GM21515 (cell line): ENCODE measurements around the gene ACTN4.

ENCODE experiments used
- ATAC-seq: cut with Tn5 transposase; IDR thresholded peaks from one replicate; pipeline ENCODE4 v1.9.1; 2021; ENCODE audit not compliant: unreplicated experiment

Gene ACTN4

DNA sequence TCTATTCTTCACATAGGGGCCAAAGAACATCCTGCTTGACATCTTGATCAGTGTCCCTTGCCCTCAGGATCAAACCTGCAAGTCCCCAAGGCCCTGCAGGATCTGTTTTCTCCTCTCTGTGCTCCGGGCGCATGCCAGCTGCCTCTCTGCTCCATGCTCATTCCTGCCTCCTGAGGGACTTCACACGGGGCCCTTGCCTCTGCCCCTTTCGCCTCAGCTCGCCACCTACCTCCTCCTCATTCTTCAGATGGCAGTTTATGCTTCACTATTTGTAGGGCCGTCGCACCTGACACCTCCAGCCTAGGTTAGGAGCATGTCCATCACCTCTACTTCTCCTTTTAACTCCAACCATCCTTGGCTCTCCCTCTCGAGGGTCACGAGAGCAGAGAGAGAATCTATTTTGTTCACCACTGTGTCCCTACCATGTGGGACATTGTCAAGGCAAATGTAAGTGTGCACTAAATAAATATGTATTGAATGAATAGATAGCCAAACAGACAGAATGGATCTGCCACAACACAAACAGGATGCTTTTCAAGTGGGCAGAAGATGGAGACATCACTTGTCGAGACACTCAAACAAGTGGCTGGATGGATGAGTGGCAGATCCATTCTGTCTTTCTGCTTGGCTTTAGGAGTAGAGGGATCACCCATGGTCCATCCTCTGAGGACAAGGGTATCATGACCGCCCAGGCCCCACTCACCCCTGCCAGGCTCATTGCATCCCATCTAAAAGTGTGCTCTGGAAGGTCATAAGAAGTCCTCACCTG lies 29.6 kb downstream of the ACTN4 start:
- no peak for ATAC-seq

DNA sequence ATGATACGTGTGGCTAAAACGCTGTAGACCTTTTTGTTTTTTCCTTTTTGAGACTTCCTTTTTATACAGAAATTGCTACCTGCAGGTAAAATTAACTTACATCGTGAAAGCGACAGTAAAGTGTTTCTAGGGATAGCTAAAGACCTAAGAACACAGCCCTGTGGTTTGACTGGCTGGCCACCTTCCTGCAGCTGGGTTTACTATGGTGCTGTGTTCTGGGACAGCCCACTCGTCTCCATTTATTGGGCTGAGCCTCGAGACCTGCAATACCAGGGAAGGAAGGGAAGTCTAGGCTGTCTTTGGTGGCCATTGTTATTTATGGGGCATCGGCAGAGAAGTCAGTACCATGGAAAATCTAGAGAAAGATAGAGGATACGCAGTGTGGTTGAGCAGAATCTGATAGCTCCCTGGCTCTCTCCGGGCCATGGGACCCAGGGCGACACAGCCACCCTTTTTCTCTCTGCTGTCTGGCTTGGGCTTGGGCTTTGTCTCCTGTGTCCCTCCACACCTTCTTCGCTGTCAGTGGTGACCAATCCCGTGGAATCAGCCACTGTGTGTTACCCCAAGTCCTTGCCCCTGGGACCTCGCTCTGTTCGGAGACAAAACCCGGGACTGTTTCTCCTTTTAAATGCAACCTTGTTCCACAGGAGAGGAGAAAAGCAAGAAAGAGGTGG lies 30.9 kb downstream of the ACTN4 start:
- no peak for ATAC-seq

DNA sequence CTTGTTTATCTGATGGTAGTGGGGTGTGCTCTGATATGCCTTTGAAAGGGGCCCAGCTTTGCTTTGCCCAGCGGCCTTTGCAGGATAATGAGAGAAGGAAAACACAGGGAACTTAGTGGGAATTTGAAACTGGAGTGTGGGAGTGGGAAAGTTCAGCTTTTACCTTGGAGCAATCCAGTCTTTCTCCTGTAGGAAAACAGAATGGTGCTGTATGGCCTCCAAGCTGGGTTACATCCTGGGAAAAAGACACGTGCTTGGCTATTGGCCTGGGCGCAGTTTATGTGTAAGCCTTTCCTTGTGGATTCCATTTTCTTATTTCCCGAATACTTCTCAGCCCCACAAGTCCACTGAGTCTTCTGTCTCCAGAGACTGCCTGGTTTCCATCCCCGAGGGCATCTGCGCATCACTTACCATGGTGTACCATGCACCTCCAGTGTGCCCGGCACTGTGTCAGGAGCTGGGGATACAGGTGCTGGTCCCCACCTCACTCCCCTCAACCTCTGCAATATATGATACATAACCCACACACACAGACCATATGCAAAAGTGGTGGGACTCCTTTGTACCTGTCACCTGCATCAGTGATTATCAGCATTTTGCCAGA lies 31.5 kb downstream of the ACTN4 start:
- no peak for ATAC-seq

DNA sequence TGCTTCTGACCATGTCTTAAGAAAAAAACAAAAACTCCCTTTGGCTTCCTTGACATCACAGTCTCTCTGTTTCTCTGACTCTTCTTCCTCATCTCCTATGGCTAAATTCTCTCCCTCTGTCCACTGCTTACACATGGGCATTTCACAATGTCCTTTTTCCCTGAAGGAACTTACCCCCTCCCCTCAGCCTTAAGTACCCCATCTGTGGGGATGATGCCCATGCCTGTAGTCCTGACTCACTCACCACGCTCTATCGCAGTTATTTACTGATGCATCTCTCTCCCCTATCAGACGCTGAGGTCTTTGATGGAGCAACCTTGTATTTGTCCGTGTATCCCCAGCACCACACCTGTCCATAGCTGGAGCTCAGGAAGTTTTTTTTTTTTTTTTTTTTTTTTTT lies 32.4 kb downstream of the ACTN4 start:
- ATAC-seq, result no peak

DNA sequence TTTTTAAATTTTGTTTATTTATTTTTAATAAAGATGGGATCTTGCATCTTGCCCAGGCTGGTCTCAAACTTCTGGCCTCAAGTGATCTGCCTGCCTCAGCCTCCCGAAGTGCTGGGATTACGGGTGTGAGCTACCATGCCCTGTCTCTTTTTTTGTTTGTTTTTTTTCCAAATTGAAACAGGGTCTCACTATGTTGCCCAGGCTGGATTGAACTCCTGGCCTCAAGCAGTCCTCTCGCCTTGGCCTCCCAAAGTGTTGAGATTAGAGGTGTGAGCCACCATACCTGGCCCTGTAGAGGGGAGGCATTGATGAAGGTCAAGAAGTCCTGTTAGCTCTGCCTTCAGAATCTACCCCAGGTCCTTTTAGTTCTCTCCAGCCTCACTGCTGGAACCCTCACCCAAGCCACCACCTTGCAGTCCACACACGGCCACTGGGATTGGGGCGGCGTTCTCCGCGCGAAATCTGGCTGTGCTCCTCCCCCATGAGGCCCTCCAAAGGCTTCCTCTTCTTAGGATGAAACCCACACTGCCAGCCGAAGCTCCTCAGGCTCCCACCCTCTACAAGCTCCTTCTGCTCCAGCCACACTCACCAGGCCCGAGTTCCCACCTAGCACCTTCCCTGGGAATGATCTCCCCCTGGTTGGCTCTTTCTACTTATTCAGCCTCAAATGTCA lies 34.9 kb downstream of the ACTN4 start:
- no peak for ATAC-seq

DNA sequence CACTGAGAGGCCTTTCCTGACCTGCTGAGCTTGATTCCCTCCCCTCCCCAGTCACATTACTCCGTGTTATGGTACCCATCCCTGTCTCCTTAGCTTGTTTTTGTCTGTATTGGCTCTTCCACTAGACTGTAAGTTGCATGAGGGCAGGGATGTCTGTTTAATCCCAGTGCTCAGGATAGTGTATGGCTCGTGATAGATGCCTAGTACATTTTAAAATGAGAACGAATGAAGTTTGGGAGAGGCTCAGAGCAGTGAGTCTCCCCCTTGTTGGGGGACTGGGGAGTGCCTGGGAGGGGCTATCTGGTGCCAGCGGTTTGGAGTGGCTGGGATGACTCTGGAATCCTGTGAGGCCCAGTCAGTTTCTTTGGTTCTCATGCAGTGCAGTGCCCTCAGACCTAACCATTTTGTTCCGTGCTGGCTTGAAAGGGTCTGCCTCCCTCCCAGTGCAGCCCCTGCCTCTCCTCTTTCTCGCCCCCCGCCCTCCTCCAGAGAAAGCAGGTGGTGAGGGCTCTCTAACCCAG lies 35.5 kb downstream of the ACTN4 start:
- ATAC-seq, result no peak

DNA sequence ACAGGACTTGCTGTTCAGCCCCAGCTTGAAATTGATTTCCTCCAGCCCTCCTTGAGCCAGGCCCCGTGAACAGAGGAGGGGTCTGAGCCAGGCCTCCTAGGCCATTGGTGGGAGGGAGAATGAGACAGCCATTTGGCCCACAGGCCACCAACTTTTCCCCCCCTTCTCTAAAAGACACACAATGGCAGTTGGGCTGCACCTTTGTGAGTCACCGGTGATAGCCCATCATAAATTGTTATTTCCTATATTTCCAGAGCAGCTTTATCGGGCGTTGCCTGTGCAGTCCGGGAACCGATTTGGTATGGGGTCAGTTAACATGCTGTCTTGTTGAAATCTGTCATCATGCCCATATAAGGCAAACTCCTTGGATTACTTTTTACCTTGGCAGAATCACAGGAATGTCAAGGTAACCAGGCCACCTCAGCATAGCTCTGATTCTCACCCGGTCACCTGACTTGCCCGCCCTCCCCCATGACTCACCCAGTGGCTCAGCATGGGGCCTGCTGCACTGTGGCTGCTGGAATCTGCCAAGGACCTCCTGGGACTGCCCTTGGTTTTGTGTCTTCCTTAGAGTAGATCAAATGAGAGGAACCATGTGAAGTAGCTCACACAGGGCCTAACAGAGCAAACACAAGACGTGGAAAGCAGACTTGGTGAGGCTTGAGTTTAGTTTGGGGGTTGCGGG lies 36.1 kb downstream of the ACTN4 start:
- no peak for ATAC-seq

DNA sequence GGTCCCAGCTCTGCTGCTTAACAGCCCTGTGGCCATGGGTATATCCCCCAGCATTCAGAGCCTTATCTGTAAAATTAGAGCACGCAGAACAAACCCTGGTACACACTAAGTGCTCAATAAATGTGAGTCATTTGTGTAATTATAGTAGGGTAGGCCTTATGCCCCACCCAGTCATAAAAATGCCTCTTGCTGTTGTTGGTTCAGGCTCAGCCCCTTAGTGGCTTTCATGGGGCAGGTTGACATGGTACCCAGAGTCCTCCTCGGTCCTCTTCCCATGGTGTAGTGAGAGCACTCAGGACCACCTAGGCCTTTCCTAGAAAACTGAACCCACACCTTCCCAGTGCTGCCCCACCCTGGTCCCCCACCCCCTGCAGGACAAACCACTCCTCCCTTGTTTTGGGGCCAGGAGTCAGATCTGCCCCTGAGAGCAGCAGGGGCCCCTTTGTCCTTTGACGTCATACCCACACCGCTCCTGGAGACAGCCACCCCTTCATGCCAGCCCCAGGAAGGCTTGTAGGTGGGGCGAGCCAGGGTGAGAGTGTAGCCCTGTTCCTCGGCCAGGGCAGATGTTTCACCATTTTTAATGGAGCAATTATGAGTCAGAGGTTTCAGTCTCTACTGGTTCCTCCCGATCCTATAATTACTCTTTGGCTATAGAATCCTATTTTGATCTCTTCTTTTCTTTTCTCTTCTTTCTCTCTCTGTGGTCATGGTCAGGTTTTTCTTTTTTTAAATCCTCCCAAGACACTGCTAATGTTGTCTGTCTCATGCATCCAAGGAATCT lies 36.8 kb downstream of the ACTN4 start:
- ATAC-seq, result no peak

DNA sequence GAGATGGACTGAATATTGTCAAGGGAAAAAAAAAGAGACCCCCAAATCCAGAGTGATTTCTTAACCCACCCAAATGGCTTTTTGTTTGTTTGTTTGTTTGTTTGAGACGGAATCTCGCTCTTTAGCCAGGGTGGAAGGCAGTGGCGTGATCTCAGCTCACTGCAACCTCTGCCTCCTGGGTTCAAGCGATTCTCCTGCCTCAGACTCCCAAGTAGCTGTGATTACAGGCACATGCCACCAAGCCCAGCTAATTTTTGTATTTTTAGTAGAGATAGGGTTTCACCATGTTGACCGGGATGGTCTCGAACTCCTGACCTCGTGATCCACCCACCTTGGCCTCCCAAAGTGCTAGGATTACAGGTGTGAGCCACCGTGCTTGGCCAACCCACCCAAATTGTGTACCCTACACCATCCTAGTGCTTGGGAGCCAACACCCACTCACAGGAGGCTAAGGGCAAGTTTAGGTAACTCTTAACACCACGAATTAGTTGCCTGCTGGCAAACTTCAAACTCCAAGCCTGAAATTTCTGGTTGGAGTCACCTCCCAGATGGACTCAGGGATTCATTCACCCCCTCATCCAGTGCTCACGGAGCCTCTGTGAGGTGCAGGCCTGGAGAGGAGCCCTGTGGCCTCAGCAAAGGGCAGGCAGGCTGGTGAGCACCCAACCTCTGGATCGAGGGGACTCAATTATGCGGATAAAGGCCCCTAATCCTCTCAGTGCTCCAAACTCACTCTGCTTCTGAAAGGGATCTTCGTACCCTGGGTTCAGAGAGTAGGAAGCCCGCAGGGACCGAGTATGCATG lies 37.6 kb downstream of the ACTN4 start:
- ATAC-seq, result no peak

DNA sequence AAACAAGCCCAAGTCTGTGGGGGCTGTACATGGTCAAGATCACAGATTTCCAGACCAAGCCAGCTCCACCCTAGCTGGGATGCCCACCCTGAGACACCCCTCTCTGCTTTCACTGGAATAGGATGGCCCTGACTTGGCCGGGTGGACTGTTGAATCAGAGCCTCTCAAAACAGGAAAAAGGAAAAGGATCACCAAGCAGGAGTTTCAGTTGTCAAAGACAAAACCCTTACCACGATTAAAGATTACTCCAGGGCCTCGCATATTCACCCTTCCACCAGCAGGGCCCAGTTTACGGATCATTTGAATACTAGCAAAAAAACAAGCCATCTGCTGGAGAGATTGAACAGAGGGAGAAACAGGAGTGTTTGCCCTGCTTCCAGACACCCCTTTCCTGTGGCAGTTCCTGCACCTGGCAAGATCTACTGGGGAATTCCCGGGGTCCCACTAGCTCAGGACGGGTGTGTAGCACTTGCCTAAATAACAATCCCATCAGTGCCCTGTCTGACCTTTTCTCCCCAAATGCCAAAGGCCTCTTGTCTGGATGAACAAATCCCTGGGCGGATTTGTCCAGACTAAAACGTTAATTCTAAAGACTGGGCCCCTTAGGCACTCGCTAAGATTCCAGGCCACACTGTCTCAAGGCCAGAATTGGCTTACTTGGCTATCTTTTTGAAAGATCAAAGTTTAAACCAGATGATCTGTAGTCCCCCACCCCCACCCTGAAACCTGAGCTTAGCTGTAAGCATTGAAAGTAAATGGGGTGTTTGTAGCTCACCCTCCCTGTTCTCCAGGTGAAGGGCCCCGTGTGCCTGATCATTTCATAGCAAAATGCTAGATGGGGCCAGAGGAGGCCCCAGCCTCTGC lies 38.4 kb downstream of the ACTN4 start:
- no peak for ATAC-seq

DNA sequence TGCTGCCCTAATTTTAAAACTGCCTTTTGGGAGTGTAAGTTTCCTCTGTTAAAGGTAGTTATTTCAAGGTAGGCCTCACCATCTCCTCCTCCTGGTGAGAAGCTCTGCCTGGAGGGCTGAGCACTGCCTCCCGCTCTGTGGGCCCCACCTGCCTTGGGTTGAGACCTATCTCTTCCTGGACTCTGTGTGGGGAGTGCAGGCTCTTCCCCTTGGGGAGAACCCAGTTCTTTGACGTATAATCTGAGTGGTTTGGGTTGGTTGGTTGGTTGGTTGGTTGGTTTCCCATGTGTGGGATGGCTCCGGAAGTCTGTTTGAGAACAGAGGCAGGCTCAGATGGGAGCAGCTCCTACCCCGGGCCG lies 39.1 kb downstream of the ACTN4 start:
- no peak for ATAC-seq

DNA sequence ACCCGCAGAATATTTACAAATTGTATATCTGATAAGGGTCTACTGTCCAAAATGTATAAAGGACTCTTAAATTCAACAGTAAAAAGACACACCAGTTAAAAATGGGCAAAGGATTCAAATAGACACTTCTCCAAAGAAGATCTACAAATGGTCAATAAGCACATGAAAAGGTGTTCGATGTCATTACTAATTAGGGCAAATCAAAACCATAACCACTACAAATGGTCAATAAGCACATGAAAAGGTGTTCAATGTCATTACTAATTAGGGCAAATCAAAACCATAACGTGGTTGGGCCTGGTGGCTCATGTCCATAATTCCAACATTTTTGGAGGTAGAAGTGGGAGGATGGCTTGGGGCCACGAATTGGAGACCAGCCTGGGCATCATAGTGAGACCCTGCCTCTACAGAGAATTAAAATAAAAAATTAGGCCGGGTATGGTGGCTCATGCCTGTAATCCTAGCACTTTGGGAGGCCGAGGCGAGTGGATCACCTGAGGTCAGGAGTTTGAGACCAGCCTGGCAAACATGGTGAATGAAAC lies 40.5 kb downstream of the ACTN4 start:
- no peak for ATAC-seq

DNA sequence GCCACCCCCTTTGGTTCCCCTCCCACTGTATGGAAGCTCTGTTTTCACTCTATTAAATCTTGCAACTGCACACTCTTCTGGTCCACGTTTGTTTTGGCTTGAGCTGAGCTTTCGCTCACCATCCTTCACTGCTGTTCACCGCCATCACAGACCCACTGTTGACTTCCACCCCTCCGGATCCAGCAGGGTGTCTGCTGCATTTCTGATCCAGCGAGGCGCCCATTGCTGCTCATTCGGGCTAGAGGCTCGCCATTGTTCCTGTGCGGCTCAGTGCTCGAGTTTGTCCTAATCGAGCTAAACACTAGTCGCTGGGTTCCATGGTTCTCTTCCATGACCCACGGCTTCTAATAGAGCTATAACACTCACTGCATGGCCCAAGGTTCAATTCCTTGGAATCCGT lies 42.7 kb downstream of the ACTN4 start:
- ATAC-seq, result no peak

DNA sequence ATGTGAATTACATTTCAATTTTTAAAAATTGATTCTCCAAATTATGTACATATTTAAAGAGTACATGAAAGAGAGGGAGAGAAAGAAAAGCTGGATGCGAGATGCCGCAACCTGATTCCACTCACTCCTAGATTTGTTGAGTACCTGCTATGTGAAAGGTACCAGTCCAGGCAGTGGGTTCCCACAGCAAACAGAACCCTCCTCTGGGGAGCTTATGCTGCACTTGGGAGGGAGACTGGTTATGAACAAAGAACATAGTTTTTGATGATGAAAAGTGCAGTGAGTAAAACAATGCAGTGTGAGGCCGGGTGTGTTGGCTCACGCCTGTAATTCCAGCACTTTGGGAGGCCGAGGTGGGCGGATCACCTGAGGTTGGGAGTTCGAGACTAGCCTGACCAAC lies 43.4 kb downstream of the ACTN4 start:
- ATAC-seq, result no peak

DNA sequence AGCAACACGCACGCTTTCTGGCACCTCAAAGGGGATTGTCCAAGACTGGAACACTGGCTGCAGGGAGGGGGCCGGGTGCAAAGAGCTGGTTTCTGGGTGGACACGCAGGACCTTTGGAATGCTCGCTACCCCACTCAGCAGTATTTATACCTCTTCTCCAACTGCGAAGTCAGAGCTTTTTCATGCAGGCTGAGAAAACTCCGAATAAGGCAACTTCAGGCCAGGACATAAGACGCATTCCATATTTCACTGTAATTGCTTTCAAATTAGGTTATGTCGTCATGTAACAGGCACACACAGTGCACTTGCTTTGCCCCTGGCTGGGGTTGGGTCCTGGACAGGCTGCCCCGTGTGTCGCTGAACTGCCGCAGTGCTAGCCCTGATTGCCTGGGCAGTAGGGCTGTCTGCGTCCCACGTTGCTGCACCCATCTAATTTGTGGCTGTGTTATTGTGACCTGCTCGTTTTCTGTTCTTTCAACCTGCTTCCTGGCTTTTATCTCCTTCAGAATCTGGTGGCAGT lies 44.5 kb downstream of the ACTN4 start:
- ATAC-seq, result no peak

DNA sequence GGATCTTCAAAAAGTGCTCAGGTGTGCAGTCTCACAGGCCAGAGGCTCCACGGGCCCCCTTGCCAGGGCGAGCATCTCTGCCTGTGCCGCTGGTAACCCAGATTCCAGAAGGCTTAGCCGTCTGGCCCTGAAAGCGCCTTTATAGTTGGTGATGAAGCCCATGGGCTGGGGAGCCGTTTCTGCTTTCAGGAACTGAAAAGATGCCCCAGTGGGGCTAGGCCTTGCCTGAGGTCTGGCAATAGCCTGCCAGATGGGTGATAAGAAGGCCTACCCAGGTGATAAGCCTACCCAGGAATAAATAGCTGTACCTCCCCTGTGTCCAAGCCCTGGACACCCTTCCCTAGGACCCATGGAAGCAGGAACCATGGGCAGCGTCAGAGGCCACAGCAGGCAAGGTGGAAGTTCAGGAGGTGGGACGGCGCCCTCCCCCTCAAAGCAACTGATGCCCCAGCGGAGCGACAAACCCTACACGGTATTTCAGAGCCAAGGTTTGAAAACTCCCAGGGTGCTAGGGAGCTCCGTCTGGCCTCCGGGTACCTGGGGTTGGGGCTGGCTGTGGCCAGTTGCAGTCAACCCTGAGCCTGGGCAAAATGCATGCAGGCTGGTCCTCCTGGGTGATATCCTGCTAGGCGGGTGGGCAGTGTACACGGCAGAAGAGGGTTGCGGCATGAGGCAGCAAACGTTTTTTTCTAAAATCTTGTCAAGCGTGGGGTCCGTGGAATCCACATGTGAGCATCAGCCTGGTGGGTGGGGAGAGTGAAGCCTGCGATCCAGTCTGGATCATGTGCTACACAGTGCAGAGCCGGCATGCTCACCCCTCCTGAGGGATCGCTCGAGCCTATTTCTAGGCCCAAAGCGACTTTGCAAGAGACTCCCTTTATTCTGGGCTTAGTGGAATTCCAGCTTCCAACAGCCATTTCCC lies 45.3 kb downstream of the ACTN4 start:
- ATAC-seq, result no peak
